Stimulated activated CD4-positive, alpha-beta T cell treated with anti-CD3 and anti-CD28 coated beads, Interleukin-1b, Interleukin-23, amount 100 ng/mL, for 48 hours (primary cell): ENCODE data around the gene DENND5B.
"Not testable (repeated sequence)": the region's sequence is repeated elsewhere in the genome, so short reads cannot be mapped to it uniquely, and the experiment has no call there.

Source experiments
- DNase-seq: peaks from one replicate; pipeline ENCODE4 v3.0.0-alpha.2; 2020

Gene DENND5B

DNA sequence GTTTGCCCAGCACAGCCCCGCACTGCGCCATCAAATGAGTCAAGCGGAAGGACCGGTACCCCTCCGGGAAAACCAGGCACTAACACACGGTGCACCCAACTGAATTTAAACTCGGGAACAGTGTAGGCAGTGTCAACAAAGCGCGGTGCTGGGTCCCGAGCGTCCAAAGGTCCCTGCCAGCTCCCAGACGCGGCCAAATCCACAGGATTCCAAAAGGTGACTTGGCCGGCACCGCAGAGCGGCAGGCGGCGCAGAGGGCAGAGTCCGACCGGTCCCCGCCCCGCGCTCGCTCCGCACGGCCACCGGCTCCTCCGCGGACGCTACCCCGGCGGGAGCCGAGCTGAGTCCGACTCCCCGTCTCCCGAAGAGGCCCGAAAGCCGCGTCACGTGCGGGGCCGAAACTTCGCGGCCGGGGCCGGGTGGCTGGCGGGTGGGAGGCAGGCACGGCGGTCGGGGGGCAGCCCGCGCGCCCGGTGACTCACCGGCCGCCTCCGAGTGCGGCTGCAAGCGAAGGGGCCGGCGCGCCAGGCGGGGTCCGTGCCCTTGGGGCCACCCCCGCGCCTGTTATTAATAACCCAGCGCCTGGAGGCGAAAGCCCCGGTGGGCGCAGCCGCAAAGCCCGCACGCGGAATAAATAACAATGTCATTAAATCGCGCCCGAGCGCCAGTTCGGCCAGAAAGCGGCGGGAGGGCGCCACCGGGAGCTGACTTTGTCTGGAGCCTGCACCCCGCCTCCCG lies 863 bp downstream of the DENND5B start:
- peak; percentile 3 for DNase-seq

- DNase-seq: peak; percentile 22
These were observed 1.4 kb downstream of the DENND5B start for GRCh38 chr12:31589598-31589903.

GRCh38 chr12:31588976-31589375 lies 2.0 kb downstream of the DENND5B start:
- DNase-seq: no peak

DNA sequence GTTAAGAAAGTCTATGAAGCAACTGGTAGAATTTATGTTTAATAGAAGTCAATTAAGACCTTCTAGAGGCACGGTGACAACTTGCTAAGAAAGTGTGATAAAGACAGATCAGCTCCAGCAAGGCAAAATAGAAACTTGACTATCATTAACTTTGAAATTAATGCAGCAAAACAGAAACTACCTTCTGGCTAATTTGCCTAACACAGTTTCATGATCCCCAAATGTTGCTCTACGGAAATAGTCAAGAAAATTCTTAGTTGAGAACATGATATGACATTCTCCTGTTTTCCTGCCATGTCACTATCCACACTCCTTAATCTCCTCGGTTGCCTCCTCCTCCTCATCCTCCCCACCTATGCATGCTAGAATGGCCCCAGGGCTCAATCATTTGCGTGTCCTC lies 4.2 kb downstream of the DENND5B start:
- DNase-seq: no peak

GRCh38 chr12:31585895-31586294 lies 5.0 kb downstream of the DENND5B start:
- DNase-seq: no peak

DNA sequence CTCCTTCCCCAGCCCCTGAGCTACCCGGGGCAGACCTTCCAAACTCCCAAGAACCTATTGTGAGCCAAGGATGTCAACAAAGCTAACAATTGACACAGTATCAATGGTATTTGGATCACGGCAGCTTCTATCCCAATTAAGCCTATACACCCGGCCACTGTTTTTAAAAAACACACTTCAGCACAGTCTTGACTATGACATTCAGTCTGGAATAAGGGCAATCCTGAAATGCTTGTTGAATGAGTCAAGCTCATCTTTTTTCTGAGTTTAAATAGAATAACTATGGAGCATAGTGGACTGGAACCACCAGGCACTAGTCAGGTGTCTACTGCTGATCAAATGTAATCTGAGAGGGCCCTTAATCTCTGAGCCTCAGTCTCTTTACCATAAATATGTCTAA lies 5.7 kb downstream of the DENND5B start:
- DNase-seq: no peak

GRCh38 chr12:31584782-31585181 lies 6.2 kb downstream of the DENND5B start:
- DNase-seq: no peak

DNA sequence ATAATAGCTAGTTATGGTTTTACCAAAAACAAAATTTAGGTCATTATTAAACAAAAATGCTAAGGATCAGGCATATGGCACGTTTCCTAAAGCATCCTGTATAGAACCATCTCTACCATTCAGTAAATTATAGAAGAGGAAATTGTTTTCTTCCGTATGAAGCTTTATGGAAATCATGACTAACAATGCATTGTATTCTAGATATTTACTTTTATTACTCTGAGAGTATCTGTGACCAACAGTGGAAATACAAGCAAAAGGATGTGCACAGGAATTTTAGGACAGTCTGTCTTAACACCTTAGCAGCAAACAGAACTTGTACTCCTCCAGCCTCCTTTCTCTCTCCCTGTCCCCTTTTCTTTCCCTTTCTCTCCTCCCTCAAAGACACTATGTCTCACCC lies 7.1 kb downstream of the DENND5B start:
- no peak for DNase-seq

GRCh38 chr12:31582155-31582554 lies 8.8 kb downstream of the DENND5B start:
- no peak for DNase-seq

- DNase-seq: no peak
These were observed 12.3 kb downstream of the DENND5B start for GRCh38 chr12:31578632-31579031.

DNA sequence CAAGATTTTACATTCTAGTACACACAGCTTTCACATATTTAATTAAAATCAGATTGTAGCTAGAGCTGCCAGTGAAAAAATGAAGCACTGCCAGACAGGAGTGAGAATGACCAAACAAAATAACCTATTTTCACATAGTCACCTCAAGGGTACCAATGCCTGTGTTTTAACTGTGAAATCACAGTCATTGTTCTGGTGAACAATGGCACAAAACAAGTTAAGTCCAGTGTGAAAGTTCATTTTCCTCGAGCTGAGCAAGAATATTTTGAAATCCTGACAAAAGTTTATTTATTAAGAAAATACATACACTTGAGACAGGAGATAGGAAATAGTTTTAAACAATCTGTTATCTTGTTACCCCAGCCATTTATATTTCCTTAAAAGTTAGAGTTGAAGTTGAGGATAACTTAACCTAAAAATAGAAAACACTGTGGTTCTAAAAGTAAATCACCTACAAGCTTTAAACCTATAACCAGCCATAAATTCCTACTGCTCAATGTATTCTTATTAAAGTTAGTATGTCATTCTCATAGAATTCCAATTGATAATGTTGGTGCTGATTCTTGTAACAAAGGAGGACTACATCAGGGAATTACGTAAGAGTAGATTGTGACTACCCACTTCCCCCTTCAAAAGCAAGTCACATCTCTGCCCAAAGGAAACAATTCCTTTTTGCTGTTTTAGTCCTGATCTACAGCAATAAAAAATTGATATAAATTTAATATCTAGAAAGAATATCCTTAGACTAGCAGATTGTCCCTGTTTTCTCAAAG lies 15.9 kb downstream of the DENND5B start:
- DNase-seq: no peak

DNA sequence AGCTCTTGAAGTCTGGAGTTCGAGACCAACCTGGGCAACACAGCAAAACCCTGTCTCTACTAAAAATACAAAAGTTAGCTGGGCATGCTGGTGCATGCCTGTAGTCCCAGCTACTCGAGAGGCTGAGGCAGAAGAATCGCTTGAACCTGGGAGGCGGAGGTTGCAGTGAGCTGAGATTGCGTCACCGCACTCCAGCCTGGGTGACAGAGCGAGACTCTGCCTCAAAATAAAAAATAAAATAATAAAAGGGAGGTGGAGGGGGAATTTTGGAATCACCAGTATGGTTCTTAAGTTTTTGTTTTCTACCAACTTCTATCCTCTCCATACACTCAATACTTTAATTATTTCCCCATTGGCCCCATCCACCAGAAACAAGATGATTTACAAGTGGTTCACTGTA lies 16.6 kb downstream of the DENND5B start:
- not testable (repeated sequence) for DNase-seq

- no peak for DNase-seq
These were observed 17.9 kb downstream of the DENND5B start for GRCh38 chr12:31572900-31573600.

DNA sequence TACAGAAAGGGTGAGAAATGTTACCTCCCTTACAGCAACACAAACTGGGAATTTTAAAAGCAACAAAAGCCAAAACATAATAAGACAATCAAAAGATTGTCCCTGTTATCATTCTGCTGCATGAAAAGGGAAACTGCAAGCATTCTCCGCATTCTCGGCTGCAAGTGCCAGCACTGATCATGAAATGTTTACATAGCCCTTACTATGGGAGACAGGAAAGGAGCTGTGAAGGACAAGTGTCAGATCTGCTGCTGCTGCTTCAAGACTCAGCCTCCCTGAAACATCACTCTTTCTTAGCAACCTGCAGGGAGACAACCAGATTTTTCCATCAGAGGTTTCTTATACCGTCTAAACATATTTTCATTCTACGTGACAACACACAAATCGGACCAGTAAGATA lies 20.1 kb downstream of the DENND5B start:
- DNase-seq: no peak

- DNase-seq: not testable (repeated sequence)
These were observed 21.4 kb downstream of the DENND5B start for GRCh38 chr12:31569517-31569916.

GRCh38 chr12:31568498-31568897 lies 22.4 kb downstream of the DENND5B start:
- no peak for DNase-seq

GRCh38 chr12:31567029-31567428 lies 23.9 kb downstream of the DENND5B start:
- DNase-seq: no peak

- no peak for DNase-seq
These were observed 24.4 kb downstream of the DENND5B start for GRCh38 chr12:31566547-31566946.

DNA sequence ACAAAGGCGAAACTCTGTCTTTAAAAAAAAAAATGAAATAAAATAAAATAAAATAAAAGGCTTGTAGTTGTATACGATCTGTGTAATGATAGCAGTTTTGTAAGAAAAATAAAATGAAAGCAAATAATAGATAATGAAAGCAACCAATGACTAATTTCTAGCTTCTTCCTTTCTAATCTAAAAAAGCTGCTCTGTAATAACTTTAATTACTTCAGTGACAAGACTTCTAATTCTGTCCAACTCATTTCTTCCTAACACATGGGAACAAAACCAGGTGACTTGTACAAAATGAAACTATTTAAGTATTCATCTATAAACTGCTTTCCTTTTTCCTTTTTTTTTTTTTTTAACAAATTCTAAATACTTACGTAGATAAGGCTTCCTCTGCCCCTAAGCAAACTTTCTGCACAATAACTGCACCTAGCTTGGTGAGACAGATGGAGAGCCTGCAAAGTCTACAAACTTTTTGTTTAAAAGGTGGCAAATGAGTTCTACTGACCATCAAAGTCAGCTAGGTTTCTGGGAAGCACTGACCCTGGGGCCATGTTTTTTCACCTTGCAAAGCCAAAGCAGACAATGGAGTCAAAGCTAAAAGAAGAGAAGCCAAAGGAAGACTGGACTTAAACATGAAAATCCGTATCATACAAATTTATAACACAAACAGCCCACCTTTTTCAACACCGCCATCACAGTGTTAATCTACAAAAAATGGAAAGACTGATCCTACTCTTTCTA lies 28.2 kb downstream of the DENND5B start:
- no peak for DNase-seq

GRCh38 chr12:31560516-31560915 lies 30.4 kb downstream of the DENND5B start:
- DNase-seq: no peak

DNA sequence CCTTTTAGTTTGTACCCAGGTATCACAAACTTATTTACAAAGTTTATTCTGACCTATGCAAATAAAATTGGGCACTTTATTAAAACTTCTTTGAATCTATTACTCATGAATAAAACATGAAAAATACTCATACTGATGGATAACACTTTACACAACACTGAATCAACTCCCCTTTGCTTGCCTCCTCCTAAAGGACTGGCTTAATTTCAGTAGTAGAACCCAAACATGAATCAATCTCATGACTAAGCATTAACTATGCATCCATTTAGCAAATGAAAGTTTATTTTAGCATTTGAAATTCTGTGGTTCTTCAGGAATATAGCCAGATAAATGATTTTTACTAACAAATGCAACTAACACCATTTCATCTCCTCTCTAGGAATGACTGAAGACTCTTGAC lies 32.4 kb downstream of the DENND5B start:
- DNase-seq: no peak

DNA sequence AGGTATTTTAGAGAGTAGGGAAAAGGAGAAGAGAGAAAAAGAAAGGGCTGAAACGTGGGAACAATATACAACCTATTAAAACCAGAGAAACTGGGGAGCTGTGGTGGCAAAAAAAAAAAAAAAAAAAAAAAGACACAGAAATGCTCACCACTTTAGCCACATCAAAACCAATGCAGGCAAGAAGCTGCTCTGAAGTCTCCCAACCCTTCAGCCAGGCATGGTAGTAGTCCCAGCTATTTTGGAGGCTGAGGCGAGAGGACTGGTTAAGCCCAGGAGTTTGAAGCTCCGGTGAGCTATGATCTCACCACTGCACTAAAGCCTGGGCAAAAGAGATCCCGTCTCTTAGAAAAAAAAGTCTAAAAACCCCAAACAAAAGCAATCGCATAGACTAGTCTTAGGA lies 33.2 kb downstream of the DENND5B start:
- DNase-seq: no peak

GRCh38 chr12:31555466-31555865 lies 35.5 kb downstream of the DENND5B start:
- not testable (repeated sequence) for DNase-seq
